ENCODE measurements around the gene P2RY6. TPM values are rescaled to one million over a fixed set of nuclear protein-coding genes. Genes with fewer than 3 reads are reported as not detected.

P2RY6 gene
- total RNA-seq, 2 donors from 2014 or later: 0.31 to 0.37 TPM

GRCh38 chr11:73321604-73322381 is 49.7 kb downstream of the P2RY6 start:
- peaks cover 11% of the 10 kb centered on the region for H3K4me1 Mint-ChIP-seq

GRCh38 chr11:73322382-73323306 is 50.5 kb downstream of the P2RY6 start:
- Histone ChIP-seq H3K27ac (ENCODE audit: low read depth, low read length) (peak overlapping the region; percentile 32), H3K9ac (ENCODE audit: extremely low read depth, low read length, poor library complexity, severe bottlenecking) (no peak overlapping the region)

More at GRCh38 chr11:73321604-73322381, 49.7 kb downstream of the P2RY6 start:
- Mint-ChIP-seq H3K36me3 (ENCODE audit: low read depth) (peaks cover 22% of the 10 kb centered on the region), H3K9me3 (no peaks in the 10 kb centered on the region), H3K4me3 (no peak overlapping the region), H3K27ac (peak overlapping the region; percentile 48), H3K27me3 (ENCODE audit: insufficient read depth) (no peaks in the 10 kb centered on the region)
- Histone ChIP-seq H3K36me3 (ENCODE audit: control insufficient read depth, insufficient read depth, low read length) (no peaks in the 10 kb centered on the region), H3K4me3 (ENCODE audit: low read length) (no peak overlapping the region), H3K9ac (ENCODE audit: extremely low read depth, low read length, poor library complexity, severe bottlenecking) (no peak overlapping the region), H3K27me3 (ENCODE audit: control insufficient read depth, insufficient read depth, low read length, poor library complexity, severe bottlenecking) (no peaks in the 10 kb centered on the region), H3K4me1 (ENCODE audit: control insufficient read depth, insufficient read depth, low read length) (no peaks in the 10 kb centered on the region), H3K9me3 (ENCODE audit: control insufficient read depth, low read length) (no peaks in the 10 kb centered on the region), H3K27ac (ENCODE audit: low read depth, low read length) (peak overlapping the region; percentile 32)
- 70 to 84% methylated on average over 2 to 10 of the region's 10 CpGs for WGBS, 2 experiments (ENCODE audit: insufficient coverage in 1 of 2, insufficient read length in 1 of 2)
- no peak for DNase-seq
- TF ChIP-seq CTCF (conservative IDR thresholded peaks at IDR 0.05): no peak

More at GRCh38 chr11:73322382-73323306, 50.5 kb downstream of the P2RY6 start:
- H3K9me3 ChIP-seq (ENCODE audit: control insufficient read depth, low read length): no peaks in the 10 kb centered on the region
- no peak for DNase-seq
- H3K4me3 Mint-ChIP-seq: no peak overlapping the region
- no peak overlapping the region for H3K4me3 ChIP-seq (ENCODE audit: low read length)
- H3K36me3 Mint-ChIP-seq (ENCODE audit: low read depth): peaks cover 21% of the 10 kb centered on the region
- no peaks in the 10 kb centered on the region for H3K36me3 ChIP-seq (ENCODE audit: control insufficient read depth, insufficient read depth, low read length)
- H3K27ac Mint-ChIP-seq: peak overlapping the region; percentile 27
- no peaks in the 10 kb centered on the region for H3K27me3 Mint-ChIP-seq (ENCODE audit: insufficient read depth)
- H3K27me3 ChIP-seq (ENCODE audit: control insufficient read depth, insufficient read depth, low read length, poor library complexity, severe bottlenecking): no peaks in the 10 kb centered on the region
- peaks cover 11% of the 10 kb centered on the region for H3K4me1 Mint-ChIP-seq
- H3K4me1 ChIP-seq (ENCODE audit: control insufficient read depth, insufficient read depth, low read length): no peaks in the 10 kb centered on the region
- no peak for TF ChIP-seq CTCF (conservative IDR thresholded peaks at IDR 0.05)
- WGBS, 2 experiments (ENCODE audit: insufficient coverage in 1 of 2, insufficient read length in 1 of 2): 89 to 92% methylated on average over 5 to 7 of the region's 7 CpGs
- H3K9me3 Mint-ChIP-seq: no peaks in the 10 kb centered on the region
